Panc1 (cell line): Measurements from ENCODE around the gene ZNF92.

ENCODE experiments used
- CTCF ChIP-seq: fragments of 450-650 bp; IDR thresholded peaks from 2 replicates; pipeline ENCODE4 v1.5.1; 2017; ENCODE audit warnings: mild to moderate bottlenecking
- POLR2AphosphoS5 ChIP-seq: IDR thresholded peaks from 2 replicates; pipeline ENCODE4 v1.6.1; 2012; ENCODE audit warnings: mild to moderate bottlenecking, low read depth, low read length, moderate library complexity
- SIN3A ChIP-seq: IDR thresholded peaks from 2 replicates; pipeline ENCODE4 v1.6.1; 2012; ENCODE audit warnings: low read depth, mild to moderate bottlenecking, low read length, moderate library complexity, borderline replicate concordance; ENCODE audit not compliant: insufficient read depth

- TF ChIP-seq CTCF (no peak), POLR2AphosphoS5 (no peak), SIN3A (no peak)
Measured at GRCh38 chr7:65441010-65441409, 67.4 kb downstream of the ZNF92 start.
